K562 (cell line): Measurements from ENCODE around the gene ZNF593OS.

Experiments used
- AFF1 ChIP-seq, 2 experiments: fragments of 450-650 bp; IDR thresholded peaks; 2 replicates each; pipeline ENCODE4 v1.6.1; 2018; ENCODE audit warnings: mild to moderate bottlenecking in 2 of 2, low read depth in 1 of 2; ENCODE audit not compliant: partially characterized antibody in 2 of 2
- DDX20 ChIP-seq: fragments of 450-650 bp; IDR thresholded peaks from 2 replicates; pipeline ENCODE4 v1.6.1; 2016; ENCODE audit warnings: missing genetic modification characterization, low read depth, mild to moderate bottlenecking, missing compliant biosample characterization, moderate library complexity
- EZH2 ChIP-seq: IDR thresholded peaks from 2 replicates; pipeline ENCODE4 v1.6.1; 2012; ENCODE audit warnings: low read depth, mild to moderate bottlenecking, inconsistent platforms, low read length, borderline replicate concordance
- JUN ChIP-seq, 2 experiments: sonication (generic) in 1 of 2; formaldehyde crosslinking in 1 of 2; IDR thresholded peaks; 2 replicates each; pipeline versions ENCODE4 v1.6.1 to v1.8.0; 2012 to 2022; ENCODE audit warnings: borderline replicate concordance in 2 of 2, mild to moderate bottlenecking in 2 of 2, improper control_type of control experiment in 1 of 2, low read depth in 1 of 2, low read length in 1 of 2, missing genetic modification reagents in 1 of 2
- JUND ChIP-seq, 2 experiments: IDR thresholded peaks; 2 replicates in 1 of 2; 3 replicates in 1 of 2; pipeline ENCODE4 v1.6.1; 2011; ENCODE audit warnings: borderline replicate concordance in 2 of 2, low read depth in 2 of 2, low read length in 2 of 2, improper control_type of control experiment in 1 of 2, missing biosample characterization in 1 of 2, missing genetic modification characterization in 1 of 2, missing genetic modification reagents in 1 of 2
- MEIS2 ChIP-seq: fragments of 450-650 bp; IDR thresholded peaks from 2 replicates; pipeline ENCODE4 v1.6.1; 2014; ENCODE audit warnings: mild to moderate bottlenecking; ENCODE audit not compliant: partially characterized antibody
- NRF1 ChIP-seq, 2 experiments: fragments of 450-650 bp; IDR thresholded peaks in 1 of 2; conservative IDR thresholded peaks in 1 of 2; 2 replicates each; pipeline ENCODE4 v1.6.1; 2014; ENCODE audit warnings: mild to moderate bottlenecking in 2 of 2
- TAF1 ChIP-seq: IDR thresholded peaks from 2 replicates; pipeline ENCODE4 v1.6.1; 2011; ENCODE audit warnings: mild to moderate bottlenecking, low read length, moderate library complexity; ENCODE audit not compliant: insufficient read depth, control insufficient read depth, severe bottlenecking; ENCODE audit errors: extremely low read depth
- XRCC5 ChIP-seq: fragments of 200-400 bp; formaldehyde crosslinking; IDR thresholded peaks from 2 replicates; pipeline ENCODE4 v1.6.1; 2017; ENCODE audit warnings: low read depth, mild to moderate bottlenecking, low read length
- ZFX ChIP-seq: sonication (generic); formaldehyde crosslinking; IDR thresholded peaks from 2 replicates; pipeline ENCODE4 v1.8.0; 2022; ENCODE audit warnings: mild to moderate bottlenecking, missing genetic modification reagents, moderate library complexity

- TF ChIP-seq MEIS2 (no peak), EZH2 (no peak), JUND (IDR thresholded peaks at IDR 0.05; ENCODE audit: borderline replicate concordance, low read depth, low read length) (no peak), JUND (tag; IDR thresholded peaks at IDR 0.05; ENCODE audit: borderline replicate concordance, low read depth, low read length) (no peak), ZFX (CRISPR knock-in tag) (no peak), AFF1 (IDR thresholded peaks at IDR 0.05; ENCODE audit: low read depth in 1 of 2, partially characterized antibody in 2 of 2) (no peak), XRCC5 (no peak), DDX20 (tag) (no peak), TAF1 (no peak), NRF1 (conservative IDR thresholded peaks at IDR 0.05 in 1 of 2, IDR thresholded peaks at IDR 0.05 in 1 of 2) (no peak), JUN (IDR thresholded peaks at IDR 0.05; ENCODE audit: borderline replicate concordance, low read depth, low read length) (no peak), JUN (CRISPR knock-in tag; IDR thresholded peaks at IDR 0.05; ENCODE audit: borderline replicate concordance) (no peak)
Observed at GRCh38 chr1:26168410-26169197, 3.0 kb downstream of the ZNF593OS start, which contains the start of gene C1orf232.
